Panc1 (cell line): ENCODE measurements around the gene OAT. TPM values are rescaled to one million over a fixed set of nuclear protein-coding genes. Genes with fewer than 3 reads are reported as not detected.
A peak's percentile ranks its signal among the peaks of the same experiment; 100 is the strongest.

Experiments used
- ATAC-seq: fragments of 200-7000 bp; cut with Tn5 transposase; 2 replicates; pipeline ENCODE4 v1.9.1; 2020; ENCODE audit warnings: mild to moderate bottlenecking, moderate library complexity
- BruUV-seq: library from RNA; stranded (reverse); fragments of 400-500 nt; replicated peaks from 2 replicates; lab custom pipeline; 2021; lab: Mats Ljungman, UMichigan
- CTCF ChIA-PET: fragments of 300-600 bp; sonication (Branson Sonifier 250); formaldehyde crosslinking; loops from one replicate; lab custom pipeline; 2022; ENCODE audit warnings: antibody characterized with exemption; lab: Charles Lee
- POLR2A ChIA-PET: fragments of 300-600 bp; sonication (Branson Sonifier 250); formaldehyde crosslinking; loops from one replicate; lab custom pipeline; 2022; ENCODE audit warnings: antibody characterized with exemption; lab: Charles Lee
- DNase-seq: peaks from one replicate; pipeline ENCODE4 v3.0.0-alpha.2; 2010; ENCODE audit warnings: low read depth, low spot score
- H3K27ac ChIP-seq: 2 replicates; pipeline ENCODE4 v1.5.1; 2011; ENCODE audit warnings: mild to moderate bottlenecking, low read length, inconsistent platforms
- H3K27me3 ChIP-seq: fragments of 200-500 bp; sonication (Bioruptor generic); 2 replicates; pipeline ENCODE4 v1.6.0; 2014; ENCODE audit warnings: low read length, inconsistent platforms; ENCODE audit not compliant: control insufficient read depth, insufficient read depth
- H3K36me3 ChIP-seq: fragments of 200-500 bp; sonication (Bioruptor generic); 2 replicates; pipeline ENCODE4 v1.5.1; 2014; ENCODE audit warnings: inconsistent platforms, mild to moderate bottlenecking, low read length, moderate library complexity; ENCODE audit not compliant: control insufficient read depth, insufficient read depth
- H3K4me1 ChIP-seq: 2 replicates; pipeline ENCODE4 v1.5.1; 2011; ENCODE audit warnings: inconsistent platforms, mild to moderate bottlenecking, low read length, moderate library complexity; ENCODE audit not compliant: control insufficient read depth, insufficient read depth
- H3K4me3 ChIP-seq, 2 experiments: 2 replicates each; pipeline ENCODE4 v1.5.1; 2011 to 2012; ENCODE audit warnings: low read depth in 2 of 2, low read length in 2 of 2, mild to moderate bottlenecking in 2 of 2, inconsistent platforms in 1 of 2, moderate library complexity in 1 of 2
- H3K9me3 ChIP-seq: fragments of 200-500 bp; sonication (Bioruptor generic); 2 replicates; pipeline ENCODE4 v1.5.1; 2014; ENCODE audit warnings: low read depth, mild to moderate bottlenecking, inconsistent platforms, low read length, moderate library complexity; ENCODE audit not compliant: control insufficient read depth, insufficient read depth
- CTCF ChIP-seq: fragments of 450-650 bp; IDR thresholded peaks from 2 replicates; pipeline ENCODE4 v1.5.1; 2017; ENCODE audit warnings: mild to moderate bottlenecking
- POLR2AphosphoS5 ChIP-seq: IDR thresholded peaks from 2 replicates; pipeline ENCODE4 v1.6.1; 2012; ENCODE audit warnings: mild to moderate bottlenecking, low read depth, low read length, moderate library complexity
- REST ChIP-seq, 2 experiments: IDR thresholded peaks; 2 replicates each; pipeline ENCODE4 v1.6.1; 2011 to 2012; ENCODE audit warnings: low read depth in 2 of 2, control low read depth in 1 of 2, low read length in 1 of 2, mild to moderate bottlenecking in 1 of 2, moderate library complexity in 1 of 2; ENCODE audit not compliant: insufficient read depth in 1 of 2
- SIN3A ChIP-seq: IDR thresholded peaks from 2 replicates; pipeline ENCODE4 v1.6.1; 2012; ENCODE audit warnings: low read depth, mild to moderate bottlenecking, low read length, moderate library complexity, borderline replicate concordance; ENCODE audit not compliant: insufficient read depth
- TCF7L2 ChIP-seq: IDR thresholded peaks from 2 replicates; pipeline ENCODE4 v1.6.1; 2011; ENCODE audit warnings: mild to moderate bottlenecking, low read depth, low read length, inconsistent platforms
- in situ Hi-C: cut with HindIII; loops from 2 replicates; pipeline ENCODE4 v1.10.0; 2016; ENCODE audit warnings: low sequenced_read_pairs, low pct_unique_long_range_greater_than_20kb
- intact Hi-C: fragments of 100-400 bp; cut with micrococcal nuclease; formaldehyde crosslinking; loops from one replicate; pipeline ENCODE4 v1.10.0; 2022; ENCODE audit not compliant: unreplicated experiment
- total RNA-seq: library from RNA; stranded (reverse); gene quantifications from one replicate; pipeline ENCODE4 v1.2.1, GENCODE V29; 2021; ENCODE audit not compliant: unreplicated experiment

OAT gene
- total RNA-seq, 1 experiment from 2014 or later: 166 TPM

GRCh38 chr10:124394583-124394982, 24.1 kb downstream of the OAT start:
- ATAC-seq (peak; percentile 52; the same call in 1 of the 2 replicates), DNase-seq (no peak)
- no peaks in the 10 kb centered on the region for H3K27me3 ChIP-seq
- H3K4me1 ChIP-seq: peaks cover 5% of the 10 kb centered on the region
- in situ Hi-C loops: no loop called here
- H3K9me3 ChIP-seq: no peaks in the 10 kb centered on the region
- TF ChIP-seq SIN3A (no peak), TCF7L2 (no peak), CTCF (no peak), POLR2AphosphoS5 (no peak), REST (IDR thresholded peaks at IDR 0.05; ENCODE audit: insufficient read depth in 1 of 2, low read depth in 2 of 2, low read length in 1 of 2) (no peak)
- ChIA-PET CTCF (no interaction called here), POLR2A (interaction anchor here (0.6 kb wide), 1 partner anchor 22 kb away, joined by 3 read pairs; no protein-coding TSS in a partner anchor)
- H3K36me3 ChIP-seq: peaks cover 4% of the 10 kb centered on the region; the same call in 1 of the 2 replicates
- no TSS peak for BruUV-seq
- H3K27ac ChIP-seq: no peak overlapping the region
- intact Hi-C loops: no loop called here
- no peak overlapping the region for H3K4me3 ChIP-seq

- in situ Hi-C loops: no loop called here
- intact Hi-C loops: no loop called here
- Histone ChIP-seq H3K36me3 (peaks cover 4% of the 10 kb centered on the region; the same call in 1 of the 2 replicates), H3K4me1 (peaks cover 8% of the 10 kb centered on the region), H3K27ac (no peak overlapping the region), H3K27me3 (no peaks in the 10 kb centered on the region), H3K9me3 (no peaks in the 10 kb centered on the region), H3K4me3 (no peak overlapping the region)
- POLR2A ChIA-PET: no interaction called here
- DNase-seq (no peak), ATAC-seq (no peak)
- CTCF ChIA-PET: interaction anchor here (0.6 to 1.2 kb wide), 3 partner anchors 10 to 398 kb away, joined by 3 to 8 read pairs (median 3); no protein-coding TSS in a partner anchor
- BruUV-seq: no TSS peak
- TF ChIP-seq POLR2AphosphoS5: no peak
Measured at GRCh38 chr10:124392626-124393342, 25.9 kb downstream of the OAT start.
